HEK293 (cell line): Measurements from ENCODE around the gene PDZD2.

Experiments
- CTCF ChIA-PET: fragments of 350-600 bp; formaldehyde crosslinking; extraction: SDS; loops from one replicate; lab custom pipeline; 2021; ENCODE audit warnings: antibody characterized with exemption; lab: Yijun Ruan, JAX
- POLR2A ChIA-PET: fragments of 300-600 bp; formaldehyde crosslinking; extraction: SDS; loops from one replicate; lab custom pipeline; 2020; ENCODE audit warnings: antibody characterized with exemption, inconsistent platforms; lab: Yijun Ruan, JAX
- H3K27ac ChIP-seq: fragments of 200-500 bp; sonication (Bioruptor generic); 2 replicates; pipeline ENCODE4 v1.5.1; 2014; ENCODE audit warnings: low read depth, low read length, control low read depth, inconsistent platforms; ENCODE audit errors: extremely low read depth
- H3K36me3 ChIP-seq, 2 experiments: fragments of 200-500 bp in 1 of 2; sonication (Bioruptor generic) in 1 of 2; 1 replicate in 1 of 2; 2 replicates in 1 of 2; pipeline ENCODE4 v1.5.1; 2014 to 2017; ENCODE audit warnings: inconsistent platforms in 2 of 2, low read length in 2 of 2; ENCODE audit not compliant: control insufficient read depth in 2 of 2, insufficient read depth in 1 of 2
- H3K4me1 ChIP-seq: fragments of 200-500 bp; sonication (Bioruptor generic); 2 replicates; pipeline ENCODE4 v1.5.1; 2014; ENCODE audit warnings: mild to moderate bottlenecking, low read length, inconsistent platforms; ENCODE audit not compliant: control insufficient read depth, insufficient read depth
- H3K4me3 ChIP-seq: 2 replicates; pipeline ENCODE4 v1.5.1; 2011; ENCODE audit warnings: low read depth, mild to moderate bottlenecking, control low read depth, low read length, moderate library complexity
- H3K9me3 ChIP-seq: fragments of 200-500 bp; sonication (Bioruptor generic); 2 replicates; pipeline ENCODE4 v1.5.1; 2014; ENCODE audit warnings: low read depth, low read length, inconsistent platforms; ENCODE audit not compliant: control insufficient read depth, insufficient read depth
- BCL11B ChIP-seq: fragments of 450-650 bp; formaldehyde crosslinking; IDR thresholded peaks from 2 replicates; pipeline ENCODE4 v1.5.1; 2016; ENCODE audit warnings: low read depth, missing biosample characterization, missing genetic modification characterization
- GLI4 ChIP-seq: fragments of 450-650 bp; formaldehyde crosslinking; IDR thresholded peaks from 2 replicates; pipeline ENCODE4 v1.5.1; 2016; ENCODE audit warnings: missing biosample characterization, missing genetic modification characterization
- TSHZ1 ChIP-seq: fragments of 450-650 bp; formaldehyde crosslinking; IDR thresholded peaks from 2 replicates; pipeline ENCODE4 v1.5.1; 2016; ENCODE audit warnings: missing biosample characterization, missing genetic modification characterization, borderline replicate concordance
- ZBTB21 ChIP-seq: fragments of 450-650 bp; formaldehyde crosslinking; IDR thresholded peaks from 2 replicates; pipeline ENCODE4 v1.5.1; 2017; ENCODE audit warnings: missing biosample characterization, missing genetic modification characterization
- ZNF157 ChIP-seq: fragments of 450-650 bp; formaldehyde crosslinking; IDR thresholded peaks from 2 replicates; pipeline ENCODE4 v1.5.1; 2016; ENCODE audit warnings: missing biosample characterization, missing genetic modification characterization
- ZNF544 ChIP-seq: fragments of 450-650 bp; formaldehyde crosslinking; IDR thresholded peaks from 2 replicates; pipeline ENCODE4 v1.5.0; 2017; ENCODE audit warnings: missing biosample characterization, missing genetic modification characterization
- ZNF548 ChIP-seq: fragments of 450-650 bp; formaldehyde crosslinking; IDR thresholded peaks from 2 replicates; pipeline ENCODE4 v1.5.1; 2016; ENCODE audit warnings: missing biosample characterization, missing genetic modification characterization
- ZNF621 ChIP-seq: fragments of 450-650 bp; formaldehyde crosslinking; IDR thresholded peaks from 2 replicates; pipeline ENCODE4 v1.5.1; 2017; ENCODE audit warnings: missing biosample characterization, missing genetic modification characterization
- ZNF645 ChIP-seq: fragments of 450-650 bp; formaldehyde crosslinking; IDR thresholded peaks from 2 replicates; pipeline ENCODE4; 2016; ENCODE audit warnings: missing biosample characterization, missing genetic modification characterization
- ZNF747 ChIP-seq: fragments of 450-650 bp; formaldehyde crosslinking; IDR thresholded peaks from 2 replicates; pipeline ENCODE4 v1.5.1; 2016; ENCODE audit warnings: missing biosample characterization, missing genetic modification characterization
- ZSCAN30 ChIP-seq: fragments of 450-650 bp; IDR thresholded peaks from 2 replicates; pipeline ENCODE4 v1.5.1; 2018; ENCODE audit warnings: missing biosample characterization, mild to moderate bottlenecking, missing genetic modification characterization, moderate library complexity
- TF ChIP-seq, protein P1 (sequence below): fragments of 450-650 bp; formaldehyde crosslinking; IDR thresholded peaks from 2 replicates; pipeline ENCODE4 v1.5.1; 2016; ENCODE audit warnings: missing biosample characterization, missing genetic modification characterization, borderline replicate concordance
- TF ChIP-seq, protein P2 (sequence below): fragments of 450-650 bp; formaldehyde crosslinking; IDR thresholded peaks from 2 replicates; pipeline ENCODE4 v1.5.1; 2017; ENCODE audit warnings: missing biosample characterization, missing genetic modification characterization

The PDZD2 gene

DNA sequence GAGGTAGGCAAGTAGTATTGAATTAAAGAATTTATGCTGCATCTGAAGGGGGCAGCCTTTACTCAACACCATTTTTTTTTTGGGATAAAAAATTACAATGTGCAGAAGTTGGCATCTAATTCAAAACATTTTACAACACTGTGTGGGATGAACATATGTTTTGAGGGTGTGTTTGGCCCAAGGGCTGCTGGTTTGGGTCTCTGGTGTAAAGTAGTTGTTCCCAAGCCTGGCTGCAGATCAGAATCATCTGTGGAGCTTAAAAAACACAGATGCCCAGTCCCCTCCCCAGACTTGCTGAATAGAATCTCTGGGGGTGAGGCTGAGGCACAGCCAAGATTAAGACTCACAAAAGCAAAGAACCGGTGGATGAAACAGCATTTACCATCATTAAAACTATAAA lies 33.0 kb upstream of the PDZD2 start:
- H3K9me3 ChIP-seq = no peaks in the 10 kb centered on the region
- H3K36me3 ChIP-seq = no peaks in the 10 kb centered on the region
- H3K4me1 ChIP-seq = no peaks in the 10 kb centered on the region
- no peak overlapping the region for H3K27ac ChIP-seq
- no peak for TF ChIP-seq ZBTB21 (tag by site-specific recombination)
- TF ChIP-seq ZSCAN30 (tag by site-specific recombination) = no peak
- no peak for TF ChIP-seq ZNF645 (tag by site-specific recombination)
- TF ChIP-seq ZNF621 (tag by site-specific recombination) = no peak
- ChIA-PET CTCF (interaction anchor here (0.6 to 1.0 kb wide), 2 partner anchors 25 to 1259 kb away, joined by 3 read pairs; no protein-coding TSS in a partner anchor), POLR2A (no interaction called here)
- no peak overlapping the region for H3K4me3 ChIP-seq

DNA sequence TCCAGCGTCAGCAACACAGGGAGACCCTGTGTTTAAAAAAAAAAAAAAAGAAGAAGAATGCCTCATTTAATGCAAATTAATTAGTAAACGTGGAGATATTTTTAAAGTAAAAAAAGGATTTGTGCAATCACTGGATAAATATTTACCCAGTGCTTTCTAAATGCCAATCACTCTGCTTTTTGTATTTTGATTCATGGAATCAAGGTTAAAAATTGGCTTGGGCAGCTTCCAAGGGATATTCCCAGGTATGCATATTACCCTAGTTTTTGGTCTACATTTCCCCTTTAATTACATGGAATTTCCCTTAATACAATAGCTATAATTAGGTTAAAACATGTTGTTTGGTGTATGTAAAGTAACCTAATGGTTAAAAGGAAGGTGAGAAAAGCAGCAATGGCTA lies 31.4 kb upstream of the PDZD2 start:
- ChIA-PET POLR2A (no interaction called here), CTCF (no interaction called here)
- Histone ChIP-seq H3K27ac (no peak overlapping the region), H3K36me3 (no peaks in the 10 kb centered on the region), H3K4me1 (no peaks in the 10 kb centered on the region), H3K9me3 (no peaks in the 10 kb centered on the region), H3K4me3 (no peak overlapping the region)
- TF ChIP-seq ZNF157 (no peak), ZNF544 (tag by site-specific recombination) (no peak), ZNF548 (tag by site-specific recombination) (no peak), TSHZ1 (tag by site-specific recombination) (no peak), ZNF747 (tag by site-specific recombination) (no peak), GLI4 (tag by site-specific recombination) (no peak), BCL11B (tag by site-specific recombination) (no peak)
- TF ChIP-seq, protein P1, sequence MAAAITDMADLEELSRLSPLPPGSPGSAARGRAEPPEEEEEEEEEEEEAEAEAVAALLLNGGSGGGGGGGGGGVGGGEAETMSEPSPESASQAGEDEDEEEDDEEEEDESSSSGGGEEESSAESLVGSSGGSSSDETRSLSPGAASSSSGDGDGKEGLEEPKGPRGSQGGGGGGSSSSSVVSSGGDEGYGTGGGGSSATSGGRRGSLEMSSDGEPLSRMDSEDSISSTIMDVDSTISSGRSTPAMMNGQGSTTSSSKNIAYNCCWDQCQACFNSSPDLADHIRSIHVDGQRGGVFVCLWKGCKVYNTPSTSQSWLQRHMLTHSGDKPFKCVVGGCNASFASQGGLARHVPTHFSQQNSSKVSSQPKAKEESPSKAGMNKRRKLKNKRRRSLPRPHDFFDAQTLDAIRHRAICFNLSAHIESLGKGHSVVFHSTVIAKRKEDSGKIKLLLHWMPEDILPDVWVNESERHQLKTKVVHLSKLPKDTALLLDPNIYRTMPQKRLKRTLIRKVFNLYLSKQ (tag by site-specific recombination) = no peak

- POLR2A ChIA-PET = interaction anchor here (0.5 kb wide), 1 partner anchor 206 kb away, joined by 3 read pairs; no protein-coding TSS in a partner anchor
- H3K9me3 ChIP-seq = no peaks in the 10 kb centered on the region
- TF ChIP-seq, protein P2, sequence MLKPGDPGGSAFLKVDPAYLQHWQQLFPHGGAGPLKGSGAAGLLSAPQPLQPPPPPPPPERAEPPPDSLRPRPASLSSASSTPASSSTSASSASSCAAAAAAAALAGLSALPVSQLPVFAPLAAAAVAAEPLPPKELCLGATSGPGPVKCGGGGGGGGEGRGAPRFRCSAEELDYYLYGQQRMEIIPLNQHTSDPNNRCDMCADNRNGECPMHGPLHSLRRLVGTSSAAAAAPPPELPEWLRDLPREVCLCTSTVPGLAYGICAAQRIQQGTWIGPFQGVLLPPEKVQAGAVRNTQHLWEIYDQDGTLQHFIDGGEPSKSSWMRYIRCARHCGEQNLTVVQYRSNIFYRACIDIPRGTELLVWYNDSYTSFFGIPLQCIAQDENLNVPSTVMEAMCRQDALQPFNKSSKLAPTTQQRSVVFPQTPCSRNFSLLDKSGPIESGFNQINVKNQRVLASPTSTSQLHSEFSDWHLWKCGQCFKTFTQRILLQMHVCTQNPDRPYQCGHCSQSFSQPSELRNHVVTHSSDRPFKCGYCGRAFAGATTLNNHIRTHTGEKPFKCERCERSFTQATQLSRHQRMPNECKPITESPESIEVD (tag by site-specific recombination) = no peak
- TF ChIP-seq, all 188 proteins: peak for 0
- H3K27ac ChIP-seq = no peak overlapping the region
- no peak overlapping the region for H3K4me3 ChIP-seq
- H3K36me3 ChIP-seq = no peaks in the 10 kb centered on the region
- no peaks in the 10 kb centered on the region for H3K4me1 ChIP-seq
- CTCF ChIA-PET = interaction anchor here (0.6 to 1.1 kb wide), 2 partner anchors 28 to 417 kb away, joined by 3 read pairs; partner anchors contain the start of gene PDZD2
Measured at GRCh38 chr5:31611002-31611401, 27.9 kb upstream of the PDZD2 start.
